Esophagus squamous epithelium (tissue), 4 donors: ENCODE data around the gene UBE2J1.

Experiments
- POLR2A ChIP-seq, 4 donors: fragments of 450-650 bp; IDR thresholded peaks; one replicate each; pipeline ENCODE4 v1.6.1; 2017; ENCODE audit warnings: antibody characterized with exemption in 4 of 4, mild to moderate bottlenecking in 4 of 4, moderate library complexity in 3 of 4
- TF ChIP-seq, protein P1 (sequence below), 6 experiments: fragments of 450-650 bp in 4 of 6; fragments of 200-600 bp in 2 of 6; sonication (generic) in 2 of 6; IDR thresholded peaks; one replicate each; pipeline ENCODE4 v1.5.1; 2016 to 2019; ENCODE audit warnings: antibody characterized with exemption in 6 of 6, mild to moderate bottlenecking in 4 of 6, moderate library complexity in 4 of 6

DNA sequence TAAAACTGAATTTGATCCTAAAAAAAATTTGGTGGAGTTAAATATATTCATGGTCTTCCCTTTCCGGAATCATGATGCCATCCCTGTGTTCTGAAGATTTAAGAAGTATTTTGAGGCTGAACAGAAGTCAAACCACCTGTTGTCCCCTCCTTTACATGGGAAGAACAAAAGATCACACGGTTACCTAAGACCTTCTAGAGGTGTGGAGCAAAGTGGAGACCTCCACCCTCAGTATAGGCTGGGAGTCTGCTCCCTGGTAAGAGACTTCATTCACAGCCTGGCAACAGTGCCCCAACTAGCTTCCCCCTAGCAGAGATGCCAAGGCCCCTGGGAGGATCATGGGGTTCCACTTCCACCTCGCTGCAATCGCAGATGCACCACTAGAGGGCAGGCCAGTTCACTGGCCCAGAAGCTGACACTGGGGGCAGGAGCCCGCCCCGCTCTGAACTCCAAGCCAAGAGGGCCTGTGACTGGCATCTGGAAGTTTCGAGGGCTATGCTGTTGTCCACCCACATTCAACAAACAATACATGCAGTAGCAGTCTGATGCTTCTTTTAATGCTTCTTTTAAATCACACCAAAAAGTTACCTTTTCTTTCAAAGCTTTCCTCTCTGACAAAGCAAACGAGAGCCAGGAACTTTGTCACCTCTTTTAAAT lies 19.5 kb upstream of the UBE2J1 start:
- TF ChIP-seq, protein P1, sequence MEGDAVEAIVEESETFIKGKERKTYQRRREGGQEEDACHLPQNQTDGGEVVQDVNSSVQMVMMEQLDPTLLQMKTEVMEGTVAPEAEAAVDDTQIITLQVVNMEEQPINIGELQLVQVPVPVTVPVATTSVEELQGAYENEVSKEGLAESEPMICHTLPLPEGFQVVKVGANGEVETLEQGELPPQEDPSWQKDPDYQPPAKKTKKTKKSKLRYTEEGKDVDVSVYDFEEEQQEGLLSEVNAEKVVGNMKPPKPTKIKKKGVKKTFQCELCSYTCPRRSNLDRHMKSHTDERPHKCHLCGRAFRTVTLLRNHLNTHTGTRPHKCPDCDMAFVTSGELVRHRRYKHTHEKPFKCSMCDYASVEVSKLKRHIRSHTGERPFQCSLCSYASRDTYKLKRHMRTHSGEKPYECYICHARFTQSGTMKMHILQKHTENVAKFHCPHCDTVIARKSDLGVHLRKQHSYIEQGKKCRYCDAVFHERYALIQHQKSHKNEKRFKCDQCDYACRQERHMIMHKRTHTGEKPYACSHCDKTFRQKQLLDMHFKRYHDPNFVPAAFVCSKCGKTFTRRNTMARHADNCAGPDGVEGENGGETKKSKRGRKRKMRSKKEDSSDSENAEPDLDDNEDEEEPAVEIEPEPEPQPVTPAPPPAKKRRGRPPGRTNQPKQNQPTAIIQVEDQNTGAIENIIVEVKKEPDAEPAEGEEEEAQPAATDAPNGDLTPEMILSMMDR (IDR thresholded peaks at IDR 0.05) = peak; percentile 80 to 92 (median 88)
- TF ChIP-seq POLR2A (IDR thresholded peaks at IDR 0.05) = no peak
